GM21515 (cell line): ENCODE data around the gene DYNLT5.
"Not testable (repeated sequence)": the region's sequence is repeated elsewhere in the genome, so short reads cannot be mapped to it uniquely, and the experiment has no call there.

ENCODE experiments used
- ATAC-seq: cut with Tn5 transposase; IDR thresholded peaks from one replicate; pipeline ENCODE4 v1.9.1; 2021; ENCODE audit not compliant: unreplicated experiment

Gene DYNLT5

DNA sequence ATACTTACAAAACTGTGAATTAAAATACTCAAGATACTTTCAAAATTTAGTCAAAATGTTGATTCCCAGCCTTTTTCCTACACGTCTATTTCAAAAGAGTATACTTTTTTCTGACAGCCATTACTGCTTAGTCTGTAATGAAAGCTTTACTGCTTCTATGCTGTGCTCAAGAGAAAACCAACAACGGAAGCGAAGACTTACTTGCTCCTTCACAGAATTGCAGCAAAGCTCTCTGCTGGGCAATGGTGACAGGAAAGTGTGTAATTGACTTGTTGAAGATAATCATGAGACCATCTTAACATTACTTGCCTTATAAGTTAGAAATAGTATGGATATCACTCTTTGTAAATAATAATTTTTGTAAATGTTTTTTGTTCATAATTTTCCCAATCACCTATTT lies 1.7 kb upstream of the DYNLT5 start:
- no peak for ATAC-seq

DNA sequence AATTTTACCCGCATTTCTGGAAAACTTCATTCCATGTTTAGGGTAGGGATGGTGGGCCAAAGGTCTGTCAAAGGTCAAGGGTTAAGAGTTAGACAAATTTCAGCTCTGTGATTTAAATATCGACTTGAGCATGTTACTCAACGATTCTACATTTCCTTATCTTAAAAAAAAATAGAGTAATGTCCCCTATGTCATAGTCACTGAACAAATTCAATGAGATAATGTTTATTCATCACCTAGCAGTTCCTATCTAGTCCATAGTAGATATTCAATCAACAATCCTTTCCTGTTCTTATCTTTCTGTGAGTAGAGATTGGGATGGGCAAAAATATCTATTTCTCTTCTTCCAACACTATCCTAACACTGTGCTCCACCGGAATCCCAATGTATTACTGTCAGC lies 1.1 kb upstream of the DYNLT5 start:
- no peak for ATAC-seq

DNA sequence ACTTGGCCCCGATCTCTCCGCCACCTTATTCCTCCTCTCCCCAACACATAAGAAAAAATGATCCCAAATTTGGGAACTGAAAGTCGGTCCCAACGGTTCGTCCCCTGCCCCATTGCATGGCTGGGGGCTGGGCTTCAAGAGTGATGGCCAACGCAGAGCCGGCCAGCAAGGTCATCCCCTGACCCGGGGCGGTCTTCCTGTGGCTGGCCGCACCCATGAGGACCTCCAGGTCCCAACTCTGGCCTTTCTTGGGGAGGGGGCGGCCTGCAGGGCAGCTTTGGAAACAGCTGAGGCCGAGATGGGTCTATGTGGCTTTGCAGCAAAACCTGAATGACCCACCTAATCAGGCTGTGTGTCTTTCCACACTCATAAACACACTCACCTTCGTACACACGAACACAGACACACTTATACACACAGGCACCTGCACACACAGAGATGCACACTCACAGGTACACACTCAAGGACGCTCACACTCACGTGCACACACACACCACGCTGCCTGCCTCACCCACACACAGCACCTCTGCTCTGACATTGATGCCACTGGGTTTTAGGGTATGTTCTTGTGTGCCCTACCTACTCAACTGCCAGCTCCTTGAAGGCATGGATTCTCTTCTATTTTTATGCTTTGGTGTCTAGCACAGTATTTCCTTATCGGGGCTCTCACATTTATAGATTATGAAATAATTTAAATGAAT lies 562 bp downstream of the DYNLT5 start:
- ATAC-seq = no peak

DNA sequence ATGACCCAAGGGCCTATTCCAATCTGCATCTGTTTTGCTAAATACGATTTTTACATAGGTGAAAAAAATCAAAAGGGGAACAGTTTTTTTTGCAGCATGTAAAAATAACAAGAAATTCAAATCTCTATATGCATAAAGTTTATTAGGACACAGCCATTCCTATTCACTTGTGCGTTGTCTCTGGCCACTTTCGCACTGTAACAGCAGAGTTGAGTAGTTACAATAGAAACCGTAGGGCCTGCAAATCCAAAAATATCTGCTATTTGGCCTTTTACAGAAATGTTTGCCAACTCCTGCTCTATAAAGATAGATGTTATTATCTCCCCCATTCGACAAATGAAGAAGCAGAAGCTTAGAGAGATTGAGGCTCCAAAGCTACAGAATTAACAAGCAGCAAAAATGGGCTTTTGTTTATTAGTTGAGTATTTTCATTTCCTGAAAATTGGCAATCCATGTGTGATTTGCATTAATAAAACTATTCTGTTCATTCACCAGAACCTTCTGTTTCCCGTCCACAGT lies 5.5 kb downstream of the DYNLT5 start:
- no peak for ATAC-seq

DNA sequence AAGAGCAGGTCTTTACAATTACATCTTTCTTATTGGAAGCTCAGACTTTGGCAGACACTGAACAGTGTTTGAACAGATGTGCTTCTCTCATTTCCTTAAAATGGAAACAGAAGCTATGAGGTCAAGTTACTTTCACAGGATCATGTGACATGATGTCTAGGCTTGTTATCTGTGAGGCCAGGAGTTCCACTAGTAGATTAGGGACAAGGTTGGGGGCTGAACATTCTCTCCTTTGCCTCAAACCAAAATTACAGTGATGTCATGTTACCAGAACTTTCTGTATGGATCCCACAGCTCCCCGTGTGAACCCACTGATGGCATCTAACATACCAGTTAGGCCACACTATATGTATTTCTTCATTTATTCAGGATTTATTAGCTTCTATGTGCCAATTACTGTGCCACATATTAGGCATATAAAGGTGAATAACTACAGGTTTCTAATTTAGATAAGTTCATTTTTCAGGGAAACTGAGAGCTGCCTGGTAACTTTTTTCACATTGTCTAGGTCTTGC lies 6.0 kb downstream of the DYNLT5 start:
- peak; percentile 100 for ATAC-seq

DNA sequence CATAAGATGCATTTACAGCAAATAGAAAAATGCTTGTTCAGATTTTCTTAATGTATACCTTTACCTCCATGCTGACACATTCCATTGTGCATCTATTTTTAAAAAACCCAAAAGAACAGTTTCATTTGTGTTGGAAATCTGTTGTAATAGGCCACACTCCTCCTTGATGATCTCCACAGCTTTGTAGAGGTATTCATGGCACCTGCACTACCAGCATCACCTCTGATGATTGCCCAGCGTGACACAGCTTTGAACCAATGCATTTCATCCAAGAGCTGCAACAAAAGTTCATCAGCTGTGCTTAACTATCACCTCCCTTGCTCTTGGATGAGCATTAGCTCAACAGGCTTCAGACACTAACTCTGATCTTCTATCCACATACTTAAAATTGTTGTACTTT lies 8.2 kb downstream of the DYNLT5 start:
- no peak for ATAC-seq

DNA sequence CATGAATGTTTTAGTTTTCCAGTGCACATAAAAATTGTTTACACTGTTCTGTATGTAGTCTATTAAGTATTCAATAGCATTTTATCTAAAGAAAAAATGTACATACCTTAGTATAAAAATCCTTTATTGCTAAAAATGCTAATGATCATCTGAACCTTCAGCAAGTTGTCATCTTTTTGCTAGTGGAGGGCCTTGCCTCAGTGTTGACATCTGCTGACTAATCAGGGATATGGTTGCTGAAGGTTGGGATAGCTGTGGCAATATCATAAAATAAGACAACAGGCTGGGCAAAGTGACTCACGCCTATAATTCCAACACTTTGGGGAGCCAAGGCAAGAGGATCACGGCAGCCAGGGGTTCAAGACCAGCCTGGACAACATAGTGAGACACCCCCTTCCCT lies 9.0 kb downstream of the DYNLT5 start:
- no peak for ATAC-seq

DNA sequence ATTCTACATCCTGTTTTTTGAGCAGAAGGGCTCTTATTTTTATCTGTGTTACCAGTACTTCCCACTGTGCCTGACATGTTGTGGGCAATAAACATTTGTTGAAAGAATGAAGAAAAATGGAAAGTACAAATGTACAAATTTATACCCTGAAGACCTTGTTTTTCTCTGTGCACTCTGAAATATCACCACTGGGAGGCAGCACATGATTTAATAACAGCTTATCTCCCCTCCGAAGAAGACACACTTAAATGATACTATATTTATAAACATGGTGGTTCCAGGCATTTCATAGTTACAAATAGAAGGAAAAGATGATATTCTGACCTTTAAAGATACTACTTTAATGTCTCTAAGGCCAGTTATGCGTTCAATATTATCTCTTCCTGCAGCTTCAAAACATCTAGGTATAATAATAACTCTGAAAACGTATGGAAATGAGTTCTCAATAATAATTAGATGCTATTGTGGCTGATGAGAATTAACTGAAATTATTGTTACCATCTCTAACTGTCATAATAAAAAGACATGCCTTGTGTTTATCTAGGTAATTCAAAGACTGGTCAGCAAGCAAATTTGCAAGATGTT lies 12.8 kb downstream of the DYNLT5 start:
- ATAC-seq = peak; percentile 77

DNA sequence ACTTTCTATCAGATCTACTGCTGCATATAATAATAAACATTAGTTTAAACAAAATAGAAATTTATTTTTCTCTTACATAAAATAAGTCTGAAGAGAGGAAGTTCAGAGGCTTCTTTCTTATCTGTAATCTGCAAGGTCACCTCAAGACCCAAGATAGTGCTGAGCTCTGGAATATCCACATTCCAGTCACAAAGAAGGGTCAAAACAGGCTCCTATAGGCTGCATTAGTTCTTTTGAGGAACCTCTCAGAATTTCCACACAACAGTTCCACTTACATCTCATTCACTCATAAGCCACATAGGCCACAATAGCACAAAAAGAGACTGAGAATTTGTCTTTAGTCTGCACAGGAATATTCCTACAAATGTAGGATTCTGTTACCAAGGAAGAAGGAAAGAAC lies 15.4 kb downstream of the DYNLT5 start:
- ATAC-seq = no peak

DNA sequence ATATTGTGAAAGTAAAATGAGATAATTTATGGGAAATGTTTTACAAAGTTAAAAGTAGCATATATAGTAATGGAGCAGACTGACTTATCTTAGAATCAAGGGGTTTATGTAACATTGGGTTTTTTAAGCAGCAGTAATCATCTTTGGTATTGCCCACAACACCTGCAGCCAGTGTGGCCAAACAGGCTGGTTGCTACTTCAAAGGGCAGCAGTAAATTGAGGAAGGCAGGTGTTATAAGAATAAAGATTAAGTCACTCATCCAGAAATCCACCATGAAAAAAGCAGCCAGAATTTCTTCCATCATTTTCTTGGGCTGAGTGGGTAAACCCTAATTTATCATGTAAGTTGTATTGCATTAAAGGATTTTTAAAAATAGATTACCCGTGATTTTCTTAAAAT lies 16.7 kb downstream of the DYNLT5 start:
- ATAC-seq = no peak

DNA sequence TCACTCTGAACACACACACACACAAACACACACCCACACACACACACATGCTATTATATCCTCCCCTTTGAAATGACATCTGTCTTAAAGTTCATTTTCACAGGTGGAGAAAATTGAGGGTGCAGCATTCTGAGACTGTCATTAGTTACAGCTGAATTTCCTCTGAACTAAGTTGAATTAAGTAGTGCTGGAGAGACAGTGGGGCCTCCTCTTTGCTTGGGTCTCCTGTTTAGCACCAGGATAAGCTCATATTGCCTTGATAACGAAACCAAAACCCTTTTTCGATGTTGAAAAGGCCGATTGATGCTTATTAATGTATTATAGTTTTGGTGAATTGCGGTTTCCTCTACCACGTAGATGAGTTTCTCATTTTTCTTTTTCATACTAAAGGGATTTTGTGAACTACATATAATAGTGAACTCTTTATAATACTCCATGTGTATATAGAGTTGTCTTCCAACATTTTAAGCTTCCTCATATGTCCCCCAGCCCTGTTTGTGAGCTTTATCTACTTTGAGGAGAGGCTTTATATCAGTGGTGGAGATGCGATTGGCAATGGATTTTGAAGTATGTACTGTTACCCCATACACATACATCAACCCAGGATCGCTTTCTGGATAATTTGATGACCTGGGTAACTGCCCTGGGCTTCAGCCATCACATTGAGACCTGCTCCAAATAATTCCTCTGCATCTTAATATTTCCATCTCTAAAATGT lies 17.4 kb downstream of the DYNLT5 start:
- ATAC-seq = no peak

DNA sequence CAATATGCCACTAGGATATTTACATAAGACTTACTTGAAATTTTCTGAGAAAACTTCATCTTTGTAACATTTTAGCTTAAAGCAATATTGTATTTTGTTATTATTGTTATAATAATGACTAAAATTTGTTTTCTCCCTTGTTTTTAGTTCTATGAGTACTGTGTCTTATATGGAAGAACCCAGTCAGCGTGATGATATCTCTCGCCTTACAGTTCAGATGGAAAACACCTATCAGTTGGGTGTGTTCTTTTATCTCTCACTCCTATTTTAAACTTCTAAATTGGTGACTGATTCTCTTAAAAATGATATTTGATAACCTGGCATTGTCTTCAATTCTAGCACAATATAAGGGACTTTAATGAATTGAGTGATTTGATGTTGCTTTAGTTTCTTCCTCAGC lies 18.0 kb downstream of the DYNLT5 start:
- no peak for ATAC-seq

DNA sequence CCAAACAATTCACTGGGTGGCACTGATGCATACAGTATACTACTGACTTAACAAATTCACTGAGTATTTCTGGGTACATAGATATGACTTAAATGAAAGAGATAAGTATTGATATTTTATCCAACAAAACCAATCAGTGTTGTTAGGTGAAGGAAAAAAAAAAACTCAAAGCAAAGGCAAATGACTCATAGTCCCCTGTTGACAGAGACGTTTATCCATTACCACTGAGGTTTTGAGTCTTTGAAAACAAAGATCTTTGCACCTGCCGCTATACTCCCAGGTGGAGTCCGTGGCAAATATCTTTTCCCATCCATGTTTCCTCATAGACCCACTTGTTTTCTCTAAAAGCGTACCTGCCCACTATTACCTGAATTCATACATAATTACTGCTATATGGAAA lies 18.4 kb downstream of the DYNLT5 start:
- no peak for ATAC-seq

DNA sequence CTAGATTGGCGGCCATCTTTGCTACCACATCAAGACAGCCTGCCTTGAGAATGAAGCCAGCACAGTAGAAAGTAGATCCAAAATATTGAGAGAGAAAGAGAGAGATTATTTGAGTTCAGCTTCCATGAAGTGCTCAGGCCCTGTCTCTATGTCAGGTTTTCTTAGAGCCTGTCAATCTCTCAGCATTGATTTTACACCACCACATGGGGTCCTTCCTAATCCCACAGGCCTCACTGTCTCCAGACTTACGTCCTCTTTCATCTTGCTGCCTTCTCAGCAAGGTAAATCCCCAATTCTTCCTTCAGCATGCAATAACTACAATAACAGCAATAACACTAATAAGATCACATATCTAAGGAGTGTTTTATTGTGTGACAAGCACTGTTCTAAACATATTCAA lies 21.0 kb downstream of the DYNLT5 start:
- ATAC-seq = no peak

DNA sequence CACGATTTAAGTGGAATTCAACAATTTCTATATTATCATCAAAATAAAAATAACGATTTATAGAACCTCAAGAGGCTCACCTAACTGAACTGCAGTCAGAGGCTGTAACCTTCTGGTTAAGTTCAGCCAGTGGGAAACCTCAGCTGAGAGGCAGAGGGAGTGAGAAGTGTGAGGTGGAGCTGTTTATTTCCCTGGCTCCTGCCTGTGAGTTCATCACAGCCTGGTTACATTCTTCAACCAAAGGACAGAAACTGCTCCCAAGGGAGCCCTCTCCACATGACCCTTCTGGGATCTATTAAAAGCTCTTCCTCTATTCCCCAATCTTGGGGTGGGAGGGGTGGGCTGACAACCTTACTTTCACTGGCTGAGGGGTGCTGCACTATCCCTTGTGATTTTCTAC lies 22.2 kb downstream of the DYNLT5 start:
- no peak for ATAC-seq

DNA sequence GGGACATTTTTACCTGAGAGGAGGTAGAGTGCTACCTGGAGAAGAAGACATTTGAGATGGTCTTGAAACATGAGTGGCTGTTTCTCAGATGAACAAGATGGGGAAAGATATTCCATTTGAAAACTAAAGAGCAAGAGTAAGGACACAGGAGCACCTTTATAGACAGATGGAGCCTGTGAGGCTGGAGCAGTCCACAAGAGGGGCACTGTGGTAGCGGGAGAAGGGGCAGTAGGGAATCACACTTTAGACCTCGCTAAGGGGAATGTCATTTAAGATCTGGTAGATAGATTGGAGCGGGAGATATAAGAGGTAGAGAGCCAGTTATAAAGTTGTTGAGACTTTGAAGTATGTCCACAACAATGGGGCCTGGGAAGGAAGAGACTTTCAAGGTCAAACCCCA lies 23.4 kb downstream of the DYNLT5 start:
- ATAC-seq = no peak

DNA sequence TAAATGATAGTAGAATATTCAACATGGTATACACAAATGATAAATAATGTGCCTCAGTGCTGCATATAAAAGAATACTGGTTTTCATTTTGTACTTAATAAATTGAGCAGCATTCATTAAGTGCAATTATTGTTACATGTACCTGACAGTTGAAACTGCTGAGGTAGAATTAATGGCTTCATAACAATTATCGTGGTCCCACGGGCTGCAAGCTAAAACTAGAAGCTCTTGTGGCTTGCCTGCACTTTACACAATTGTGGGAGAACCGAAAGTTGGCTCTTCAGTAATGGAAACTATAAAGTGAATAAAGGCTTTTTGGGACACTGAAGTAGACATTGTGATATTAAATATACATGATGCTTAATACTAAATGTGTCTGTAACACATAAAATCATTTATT lies 25.6 kb downstream of the DYNLT5 start:
- no peak for ATAC-seq

DNA sequence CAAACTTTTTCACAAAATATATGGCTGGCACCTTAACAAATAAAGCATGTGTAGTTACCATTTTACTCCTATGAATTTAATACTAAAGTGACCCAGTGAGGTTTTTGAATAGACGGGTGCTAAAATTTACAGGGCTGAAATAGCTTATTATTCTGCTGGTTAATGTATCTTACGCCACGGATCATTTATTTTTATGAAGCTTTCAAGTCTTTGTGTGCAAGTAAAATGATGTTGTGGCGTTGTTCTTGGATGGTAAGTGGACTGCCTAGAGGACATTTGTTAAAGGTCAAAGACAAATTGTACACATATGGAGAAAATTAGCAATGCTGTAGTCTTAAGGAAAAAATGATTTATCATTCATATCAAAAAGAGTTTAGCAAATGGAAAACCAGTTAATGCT lies 26.0 kb downstream of the DYNLT5 start:
- ATAC-seq = no peak

DNA sequence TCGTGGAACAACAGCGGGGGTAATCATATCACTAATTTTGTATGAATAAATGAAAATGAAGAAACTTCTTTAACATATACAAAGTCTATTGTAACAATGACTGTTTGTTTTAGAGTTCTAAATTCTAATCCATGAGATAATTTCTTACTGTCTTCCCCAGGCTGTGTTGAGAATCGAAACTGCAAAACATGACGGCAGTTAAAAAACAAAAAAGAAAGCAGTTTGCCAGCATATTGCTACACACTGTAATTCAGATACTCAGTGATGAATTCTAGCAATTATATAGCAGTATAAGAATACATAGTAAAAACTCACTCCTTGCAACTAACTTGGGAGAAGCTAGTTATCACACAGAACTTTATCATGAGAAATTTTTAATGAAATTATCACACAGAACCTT lies 26.7 kb downstream of the DYNLT5 start:
- no peak for ATAC-seq

DNA sequence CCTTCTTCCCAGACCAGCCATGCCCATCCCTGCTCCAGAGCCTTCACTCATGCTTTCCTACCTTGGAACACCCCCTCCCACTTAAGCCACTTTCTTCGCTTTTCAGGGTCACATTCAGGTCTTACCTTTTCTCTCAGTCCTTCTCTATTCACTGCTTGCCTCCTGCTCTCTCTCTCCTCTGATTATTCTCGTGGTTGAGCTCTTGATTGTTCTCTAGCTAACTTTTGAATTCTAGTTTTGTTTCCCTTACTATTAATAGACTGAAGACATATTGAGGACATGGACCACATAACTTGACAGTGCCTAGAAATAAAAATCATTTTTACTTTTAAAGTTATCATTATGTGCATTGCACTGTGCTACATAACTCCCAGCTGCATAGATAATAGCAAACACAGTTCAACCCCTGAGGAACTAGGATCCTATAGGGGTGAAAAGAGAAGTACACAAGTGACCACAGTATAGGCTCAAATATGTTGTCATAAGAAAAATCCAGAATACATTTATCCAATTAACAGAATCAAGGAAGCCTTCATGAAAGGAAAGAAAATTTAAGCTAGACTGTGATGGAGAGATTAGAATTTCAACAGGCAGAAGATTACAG lies 27.3 kb downstream of the DYNLT5 start:
- ATAC-seq = no peak

DNA sequence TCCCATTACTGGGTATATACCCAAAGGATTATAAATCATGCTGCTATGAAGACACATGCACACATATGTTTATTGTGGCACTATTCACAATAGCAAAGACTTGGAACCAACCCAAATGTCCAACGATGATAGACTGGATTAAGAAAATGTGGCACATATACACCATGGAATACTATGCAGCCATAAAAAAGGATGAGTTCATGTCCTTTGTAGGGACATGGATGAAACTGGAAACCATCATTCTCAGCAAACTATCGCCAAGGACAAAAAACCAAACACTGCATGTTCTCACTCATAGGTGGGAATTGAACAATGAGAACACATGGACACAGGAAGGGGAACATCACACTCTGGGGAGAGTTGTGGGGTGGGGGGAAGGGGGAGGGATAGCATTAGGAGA lies 33.5 kb downstream of the DYNLT5 start:
- not testable (repeated sequence) for ATAC-seq

DNA sequence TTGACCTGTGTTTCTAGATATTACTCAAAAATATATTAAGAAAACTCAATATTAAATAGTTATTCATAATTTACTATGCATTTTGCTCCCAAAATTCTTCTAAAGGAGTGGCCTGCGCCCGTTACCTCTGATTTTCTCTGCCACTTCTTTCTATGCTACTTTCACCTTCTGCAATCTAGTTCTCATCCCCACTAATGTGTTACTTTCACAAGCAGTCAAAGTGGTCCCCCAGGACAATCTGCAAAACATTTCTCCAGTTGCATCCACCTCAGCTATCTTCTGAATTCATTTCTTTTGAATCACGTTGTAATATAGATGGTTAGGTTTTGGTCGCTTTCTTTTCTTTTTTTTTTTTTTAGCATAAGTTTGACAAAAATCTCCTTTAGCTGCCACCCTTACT lies 35.4 kb downstream of the DYNLT5 start:
- no peak for ATAC-seq
